Suppressor macrophage (primary cell): ENCODE results near the gene C19orf73.

Experiments
- DNase-seq, 4 experiments: peaks; one replicate each; pipeline ENCODE4 v3.0.0-alpha.2; 2020 to 2022
- total RNA-seq, 17 experiments: gene quantifications; one replicate each; lab custom pipeline; 2026; ENCODE audit warnings: mixed read lengths in 6 of 17, inconsistent platforms in 3 of 17; lab: John Stamatoyannopoulos, UW

C19orf73 gene
- total RNA-seq, result 0 to 0.42 (median 0.05) reads per million in 17 experiments

- peak; percentile 96 to 99 (median 97) for DNase-seq
Measured at GRCh38 chr19:49118565-49119410, at the start of gene C19orf73. C19orf73 (minus strand) TSS chr19:49119143; CDS start chr19:49119022, 121 bp downstream.

GRCh38 chr19:49168421-49168820 is 49.5 kb upstream of the C19orf73 start:
- no peak for DNase-seq

GRCh38 chr19:49167857-49168409 is 49.0 kb upstream of the C19orf73 start:
- no peak for DNase-seq

- no peak for DNase-seq
Measured at GRCh38 chr19:49165865-49166301, 46.9 kb upstream of the C19orf73 start.

GRCh38 chr19:49165111-49165750 is 46.3 kb upstream of the C19orf73 start:
- DNase-seq, result no peak

GRCh38 chr19:49161987-49162386 is 43.0 kb upstream of the C19orf73 start:
- no peak for DNase-seq

- DNase-seq, result no peak
Measured at GRCh38 chr19:49160450-49161189, 41.7 kb upstream of the C19orf73 start.

- peak; percentile 77 to 90 (median 84) for DNase-seq
Measured at GRCh38 chr19:49157445-49158224, 38.7 kb upstream of the C19orf73 start, which contains the start of gene TRPM4. TRPM4 (plus strand) TSS chr19:49157792; CDS start chr19:49157867, 75 bp downstream.

GRCh38 chr19:49155820-49156346 is 36.9 kb upstream of the C19orf73 start:
- no peak for DNase-seq

GRCh38 chr19:49155005-49155819 is 36.3 kb upstream of the C19orf73 start, which contains the start of gene HRC:
HRC (minus strand) TSS chr19:49155396; CDS start chr19:49155237, 159 bp downstream.
- peak in 2 of 4 experiments; percentile 25 to 44 for DNase-seq

- no peak for DNase-seq
Measured at GRCh38 chr19:49154279-49154678, 35.3 kb upstream of the C19orf73 start.

GRCh38 chr19:49153167-49153809 is 34.3 kb upstream of the C19orf73 start:
- no peak for DNase-seq

- no peak for DNase-seq
Measured at GRCh38 chr19:49152119-49152550, 33.2 kb upstream of the C19orf73 start.

GRCh38 chr19:49151267-49152118 is 32.5 kb upstream of the C19orf73 start:
- DNase-seq, result peak; percentile 25 to 66 (median 34)

- peak in 1 of 4 experiments; percentile 20 for DNase-seq
Measured at GRCh38 chr19:49150944-49151243, 32.0 kb upstream of the C19orf73 start.

GRCh38 chr19:49150106-49150943 is 31.4 kb upstream of the C19orf73 start:
- DNase-seq, result peak; percentile 67 to 86 (median 75)

- peak; percentile 51 to 71 (median 65) for DNase-seq
Measured at GRCh38 chr19:49149652-49150105, 30.7 kb upstream of the C19orf73 start.
